T-helper 2 cell treated with Interferon-gamma antibody and Interleukin-4, amounts not matched to agents 100 ng/mL and 5 ng/mL, for 36 hours (primary cell): ENCODE measurements around the gene FRY. TPM values are rescaled to one million over a fixed set of nuclear protein-coding genes. Genes with fewer than 3 reads are reported as not detected.

ENCODE experiments used
- intact Hi-C: fragments of 100-400 bp; cut with micrococcal nuclease; formaldehyde crosslinking; loops from one replicate; pipeline ENCODE4 v1.15.1; 2023
- total RNA-seq: library from RNA; stranded (reverse); gene quantifications from 2 replicates; pipeline ENCODE4 v1.2.3, GENCODE V29; 2022

Gene FRY
- total RNA-seq, 1 donor from 2014 or later = 19.2 TPM

- intact Hi-C loops = no loop called here
Observed at GRCh38 chr13:32016119-32016518, 15.5 kb upstream of the FRY start.

GRCh38 chr13:32016631-32017030, 14.9 kb upstream of the FRY start:
- intact Hi-C loops = no loop called here

DNA sequence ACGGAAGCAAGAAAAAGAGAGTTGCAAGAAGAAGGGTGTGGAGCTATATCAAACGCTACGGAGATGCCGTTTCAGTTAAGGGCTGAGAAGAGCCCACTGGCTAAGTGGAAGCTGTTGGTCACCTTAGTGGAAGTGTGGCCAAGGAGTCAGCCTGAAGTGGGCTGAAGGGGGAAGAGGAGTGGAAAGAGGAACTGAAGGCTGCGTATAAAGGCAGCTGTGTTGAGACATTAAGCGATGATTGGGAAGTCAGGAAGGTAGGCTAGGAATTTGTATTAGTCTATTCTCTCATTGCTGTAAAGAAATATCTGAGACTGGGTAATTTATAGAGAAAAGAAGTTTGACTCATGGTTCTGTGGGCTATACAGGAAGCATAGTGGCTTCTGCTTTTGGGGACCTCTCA, 14.1 kb upstream of the FRY start:
- intact Hi-C loops = no loop called here

GRCh38 chr13:32019612-32020233, 11.9 kb upstream of the FRY start:
- intact Hi-C loops = loop anchor here (1.0 kb wide), 1 partner anchor 291 kb away; no protein-coding TSS in a partner anchor

- intact Hi-C loops = no loop called here
Observed at GRCh38 chr13:32021785-32022184, 9.8 kb upstream of the FRY start.

DNA sequence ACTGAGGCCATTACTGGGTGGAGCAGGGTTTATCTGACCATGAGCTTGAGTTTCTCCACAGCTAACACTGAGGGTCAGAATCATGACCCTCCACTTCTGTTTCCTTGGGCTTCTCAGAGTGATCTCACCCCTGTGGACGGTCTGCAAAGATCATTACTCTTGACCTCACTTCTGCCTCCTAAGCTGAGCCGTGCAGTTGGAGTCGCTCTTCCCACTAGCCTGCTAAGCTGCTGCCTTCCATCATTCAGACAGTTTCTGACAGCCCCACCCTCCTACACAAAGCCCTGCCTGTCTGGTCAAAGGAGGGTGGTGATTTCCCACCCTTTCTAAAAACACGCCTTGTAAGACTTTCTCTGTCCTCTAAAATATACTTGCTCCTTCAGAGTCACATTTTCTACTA, 9.3 kb upstream of the FRY start:
- intact Hi-C loops = no loop called here

GRCh38 chr13:32023096-32023495, 8.5 kb upstream of the FRY start:
- intact Hi-C loops = no loop called here

DNA sequence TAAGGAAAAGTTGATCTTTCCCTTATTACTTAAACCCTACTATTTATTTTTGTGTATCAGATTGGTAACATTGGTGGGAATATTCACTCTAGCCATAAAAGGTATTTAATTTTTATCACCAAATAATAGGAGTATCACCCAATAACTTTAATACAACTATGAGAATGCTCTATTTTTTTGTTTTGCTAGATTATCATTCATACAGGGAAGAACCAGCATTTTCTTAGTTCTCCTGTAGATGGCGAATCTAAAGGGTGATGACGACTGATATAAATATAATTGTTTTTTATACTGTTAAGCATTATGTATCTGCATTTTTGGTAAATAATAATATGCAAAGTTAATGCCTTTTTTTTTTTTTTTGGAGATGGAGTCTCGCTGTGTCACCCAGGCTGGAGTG, 7.9 kb upstream of the FRY start:
- intact Hi-C loops = no loop called here

- intact Hi-C loops = no loop called here
Observed at GRCh38 chr13:32024750-32025149, 6.8 kb upstream of the FRY start.

- intact Hi-C loops = no loop called here
Observed at GRCh38 chr13:32025730-32026129, 5.8 kb upstream of the FRY start.

DNA sequence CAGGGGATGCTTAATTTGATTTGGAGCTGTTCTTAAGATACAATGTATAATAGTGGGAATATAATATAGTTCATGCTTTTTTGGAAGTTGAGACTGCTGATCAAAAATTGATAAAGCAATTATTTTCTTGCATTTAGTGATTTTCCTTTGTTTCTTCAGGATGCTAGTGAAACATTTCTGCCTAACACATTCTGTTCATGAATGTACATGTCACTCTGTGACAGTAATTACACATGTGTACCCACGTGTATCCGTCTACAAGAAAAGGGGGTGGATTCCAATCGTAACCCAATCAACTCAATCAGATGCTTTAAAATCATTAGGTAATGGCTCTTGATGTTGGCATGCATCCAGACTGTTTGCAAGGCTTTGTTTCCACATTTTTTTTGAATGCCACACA, 5.0 kb upstream of the FRY start:
- intact Hi-C loops = no loop called here

GRCh38 chr13:32028711-32029110, 2.9 kb upstream of the FRY start:
- intact Hi-C loops = no loop called here

DNA sequence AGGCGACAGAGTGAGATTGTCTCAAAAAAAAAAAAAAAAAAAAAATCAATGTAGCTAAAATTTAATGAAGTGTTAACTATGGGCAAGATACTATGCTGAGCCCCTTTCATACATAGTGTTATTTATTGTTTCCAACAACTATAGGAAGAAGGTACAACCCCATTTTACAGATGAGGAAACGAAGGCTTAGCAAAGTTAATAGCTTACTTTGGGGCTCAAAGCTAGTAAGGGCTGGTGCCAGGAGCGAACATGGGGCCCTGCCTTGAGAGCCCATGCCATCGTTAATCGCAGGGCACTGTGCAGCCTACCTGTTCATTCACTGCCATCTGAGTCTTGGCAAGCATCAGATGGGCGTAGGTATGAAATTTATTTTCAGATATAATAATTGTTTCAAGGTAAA, 1.9 kb upstream of the FRY start:
- intact Hi-C loops = loop anchor here (2.0 to 5.0 kb wide), 8 partner anchors 17 to 508 kb away; partner anchors contain the start of genes BRCA2, N4BP2L1, N4BP2L2 and ZAR1L

DNA sequence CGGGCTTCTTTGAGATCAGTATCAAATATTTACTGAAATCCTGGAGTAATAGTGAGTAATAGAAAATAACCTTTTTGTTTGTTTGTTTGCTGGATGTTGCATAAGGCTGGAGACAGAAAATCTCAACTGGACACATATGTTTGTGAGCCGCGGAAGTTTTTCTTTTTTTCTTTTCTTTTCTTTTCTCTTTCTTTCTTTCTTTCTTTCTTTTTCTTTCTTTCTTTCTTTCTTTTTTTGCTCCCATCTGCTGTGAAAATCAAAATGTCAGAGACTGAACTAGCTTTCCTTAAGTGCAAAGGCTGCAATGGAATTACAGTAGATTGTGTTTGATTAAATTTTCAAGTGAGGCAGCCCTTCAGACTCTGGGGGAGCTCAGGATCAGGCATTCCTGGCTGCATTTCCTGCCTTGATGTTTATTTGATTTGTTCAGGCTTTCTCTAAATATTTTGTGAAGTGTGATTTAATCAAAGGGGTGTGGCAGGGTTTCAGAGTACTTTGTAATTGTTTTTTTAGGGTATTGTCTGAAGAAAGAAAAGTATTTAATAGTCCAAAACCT, 319 bp downstream of the FRY start:
- intact Hi-C loops = loop anchor here (1.0 to 5.0 kb wide), 9 partner anchors 9 to 505 kb away; partner anchors contain the start of genes BRCA2, N4BP2L1, N4BP2L2 and ZAR1L

DNA sequence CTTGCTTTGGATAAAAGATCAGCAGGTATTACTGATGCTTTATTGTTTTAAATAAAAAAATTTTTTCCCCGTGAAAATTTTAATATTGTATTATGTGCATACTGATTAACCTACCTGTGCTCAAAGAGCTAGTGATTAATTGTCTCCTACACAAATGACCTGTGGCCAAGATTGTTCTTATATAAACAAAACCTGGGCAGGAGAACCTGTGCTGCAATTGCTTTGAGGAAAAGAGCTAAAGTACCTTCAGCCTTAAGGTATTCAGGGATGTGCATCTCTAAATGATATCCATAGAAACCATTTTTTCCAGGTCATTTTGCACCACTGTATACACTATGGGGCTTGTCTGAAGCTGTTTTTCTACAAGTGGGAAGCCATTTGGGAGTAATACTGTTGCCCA, 1.2 kb downstream of the FRY start:
- intact Hi-C loops = loop anchor here (5.0 kb wide), 7 partner anchors 80 to 505 kb away; partner anchors contain the start of genes BRCA2, N4BP2L1, N4BP2L2 and ZAR1L

- intact Hi-C loops = loop anchor here (5.0 kb wide), 7 partner anchors 79 to 504 kb away; partner anchors contain the start of genes BRCA2, N4BP2L1, N4BP2L2 and ZAR1L
Observed at GRCh38 chr13:32033744-32034143, 2.2 kb downstream of the FRY start.

- intact Hi-C loops = no loop called here
Observed at GRCh38 chr13:32035716-32036115, 4.1 kb downstream of the FRY start.

GRCh38 chr13:32036126-32036695, 4.6 kb downstream of the FRY start:
- intact Hi-C loops = no loop called here

DNA sequence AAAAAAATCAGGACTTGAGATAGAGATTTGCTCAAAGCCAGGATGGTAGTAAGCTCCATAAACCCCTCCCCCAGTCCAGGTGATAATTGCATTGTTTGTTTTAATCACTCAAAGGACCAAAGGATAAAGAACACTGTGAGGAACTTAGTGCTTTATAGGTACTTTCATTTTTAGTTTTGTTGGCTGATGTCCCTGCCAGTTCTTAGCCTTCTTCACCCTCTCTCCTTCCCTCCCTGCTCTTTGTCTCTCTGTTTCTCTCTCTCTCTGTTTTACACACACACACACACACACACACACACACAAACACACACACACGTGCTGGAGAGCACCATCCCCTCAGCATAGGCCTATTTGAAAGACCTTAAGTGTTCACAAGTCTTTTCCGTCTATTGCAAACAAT, 5.2 kb downstream of the FRY start:
- intact Hi-C loops = no loop called here

DNA sequence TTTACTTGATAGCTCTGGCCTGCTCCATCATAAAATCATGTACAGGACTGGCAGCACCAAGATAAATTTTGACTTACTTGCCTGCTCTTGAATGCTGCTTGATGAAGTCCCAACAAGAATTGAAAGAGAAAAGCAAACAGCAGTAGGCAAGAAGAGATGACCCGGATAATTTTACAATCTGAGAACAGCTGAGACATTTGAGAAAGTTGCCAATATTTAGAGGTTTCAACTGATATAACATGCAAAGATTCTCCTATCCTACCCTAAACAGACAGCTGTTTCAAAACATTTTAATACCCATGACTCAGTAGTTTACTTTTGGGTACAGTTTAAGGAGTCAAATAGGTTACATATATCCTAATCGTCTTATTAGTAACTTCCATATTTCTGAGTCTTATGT, 5.9 kb downstream of the FRY start:
- intact Hi-C loops = no loop called here

GRCh38 chr13:32038343-32038742, 6.8 kb downstream of the FRY start:
- intact Hi-C loops = no loop called here

- intact Hi-C loops = no loop called here
Observed at GRCh38 chr13:32039056-32039455, 7.5 kb downstream of the FRY start.

DNA sequence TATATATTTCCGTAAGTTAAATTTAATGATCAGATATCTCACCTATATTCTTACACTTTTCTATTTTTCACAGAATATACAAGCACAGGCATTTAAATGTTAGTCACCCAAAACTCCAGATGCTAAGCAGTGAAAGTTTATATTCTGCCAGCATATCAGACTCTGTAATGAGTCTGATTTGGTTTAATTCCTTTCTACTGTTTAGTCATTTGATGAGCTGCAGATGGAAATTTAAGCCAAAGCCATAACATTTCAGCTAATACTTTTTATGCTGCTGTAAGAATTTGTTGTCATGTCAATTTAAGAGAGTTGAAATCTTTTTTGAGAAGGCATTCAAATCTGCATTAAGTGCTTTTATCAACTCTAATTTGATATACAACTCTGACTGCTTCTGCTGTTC, 8.0 kb downstream of the FRY start:
- intact Hi-C loops = no loop called here
